Loucy (cell line): ENCODE results near the gene RHD.
"Not testable (repeated sequence)": the region's sequence is repeated elsewhere in the genome, so short reads cannot be mapped to it uniquely, and the experiment has no call there.

ENCODE experiments used
- EZH2phosphoT487 ChIP-seq: fragments of 200-600 bp; IDR thresholded peaks from 2 replicates; pipeline ENCODE4 v1.6.1; 2018; ENCODE audit warnings: antibody characterized with exemption, mild to moderate bottlenecking, moderate library complexity, borderline replicate concordance
- TF ChIP-seq, protein P1 (sequence below): fragments of 200-600 bp; sonication (generic); conservative IDR thresholded peaks from 2 replicates; pipeline ENCODE4 v1.5.1; 2014; ENCODE audit warnings: mild to moderate bottlenecking, antibody characterized with exemption, low read length

DNA sequence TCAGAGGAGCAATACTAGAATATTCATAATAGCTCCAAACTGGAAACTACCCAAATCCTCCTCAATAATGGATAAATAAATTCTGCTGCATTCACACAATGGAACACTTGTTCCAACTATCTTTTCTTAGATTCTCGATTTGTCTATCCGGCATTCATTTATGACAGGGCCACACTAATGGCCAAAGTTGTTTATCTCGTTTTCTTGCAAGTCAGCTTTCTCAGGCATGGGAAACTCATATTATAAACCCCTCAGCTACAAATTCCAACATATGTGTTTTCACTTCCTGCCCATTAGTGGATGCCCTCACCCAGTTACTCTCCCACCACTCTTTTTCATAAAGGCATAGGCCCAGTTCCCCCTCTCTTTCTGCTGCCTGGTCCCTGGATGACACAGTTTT is 106.1 kb downstream of the RHD start:
- TF ChIP-seq, protein P1, sequence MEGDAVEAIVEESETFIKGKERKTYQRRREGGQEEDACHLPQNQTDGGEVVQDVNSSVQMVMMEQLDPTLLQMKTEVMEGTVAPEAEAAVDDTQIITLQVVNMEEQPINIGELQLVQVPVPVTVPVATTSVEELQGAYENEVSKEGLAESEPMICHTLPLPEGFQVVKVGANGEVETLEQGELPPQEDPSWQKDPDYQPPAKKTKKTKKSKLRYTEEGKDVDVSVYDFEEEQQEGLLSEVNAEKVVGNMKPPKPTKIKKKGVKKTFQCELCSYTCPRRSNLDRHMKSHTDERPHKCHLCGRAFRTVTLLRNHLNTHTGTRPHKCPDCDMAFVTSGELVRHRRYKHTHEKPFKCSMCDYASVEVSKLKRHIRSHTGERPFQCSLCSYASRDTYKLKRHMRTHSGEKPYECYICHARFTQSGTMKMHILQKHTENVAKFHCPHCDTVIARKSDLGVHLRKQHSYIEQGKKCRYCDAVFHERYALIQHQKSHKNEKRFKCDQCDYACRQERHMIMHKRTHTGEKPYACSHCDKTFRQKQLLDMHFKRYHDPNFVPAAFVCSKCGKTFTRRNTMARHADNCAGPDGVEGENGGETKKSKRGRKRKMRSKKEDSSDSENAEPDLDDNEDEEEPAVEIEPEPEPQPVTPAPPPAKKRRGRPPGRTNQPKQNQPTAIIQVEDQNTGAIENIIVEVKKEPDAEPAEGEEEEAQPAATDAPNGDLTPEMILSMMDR: not testable (repeated sequence)
- not testable (repeated sequence) for TF ChIP-seq EZH2phosphoT487
